Measurements from ENCODE around the gene RANBP9. TPM values are rescaled to one million over a fixed set of nuclear protein-coding genes. Genes with fewer than 3 reads are reported as not detected.

Gene RANBP9
- total and polyA plus RNA-seq, 2 of the 13 experiments (the other 11 are each of a cell fraction or from before 2014, with no cell fraction given), result 26.6 to 30.6 TPM

DNA sequence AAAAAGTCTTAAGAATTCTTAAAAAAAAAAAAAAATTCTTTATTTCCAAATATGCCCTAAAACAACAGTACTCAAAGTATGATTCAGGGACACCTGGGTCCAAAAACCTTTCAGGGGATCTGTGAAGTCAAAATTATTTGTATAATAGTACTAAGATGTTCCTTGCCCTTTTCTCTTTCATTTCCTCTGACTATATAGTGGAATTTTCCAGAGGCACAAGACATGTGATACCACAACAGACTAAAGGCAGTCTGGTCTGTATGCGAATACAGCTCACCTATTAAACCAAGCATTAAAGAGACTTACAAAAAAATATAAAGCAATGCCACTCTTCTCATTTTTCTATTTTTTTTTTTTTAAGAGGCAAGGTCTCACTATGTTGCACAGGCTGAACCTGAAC is 81.1 kb downstream of the RANBP9 start:
- ATAC-seq, result no peak
- TF ChIP-seq NR2F6 (IDR thresholded peaks at IDR 0.05) (no peak), NR2F6 (CRISPR knock-in tag; IDR thresholded peaks at IDR 0.05) (no peak), CC2D1A (CRISPR knock-in tag; IDR thresholded peaks at IDR 0.05) (no peak), AKAP8 (CRISPR knock-in tag; IDR thresholded peaks at IDR 0.05) (no peak), SOX6 (IDR thresholded peaks at IDR 0.05) (no peak), SOX6 (CRISPR knock-in tag; IDR thresholded peaks at IDR 0.05) (no peak), ZNF572 (CRISPR knock-in tag; IDR thresholded peaks at IDR 0.05) (no peak), MLXIP (CRISPR knock-in tag; IDR thresholded peaks at IDR 0.05; ENCODE audit: borderline replicate concordance) (no peak), BCL6 (CRISPR knock-in tag; IDR thresholded peaks at IDR 0.05) (no peak), U2AF1 (optimal IDR thresholded peaks at IDR 0.05; ENCODE audit: low read depth, low read length) (no peak), HOXA9 (CRISPR knock-in tag; IDR thresholded peaks at IDR 0.05; ENCODE audit: borderline replicate concordance) (no peak)
- TF ChIP-seq, protein P1, sequence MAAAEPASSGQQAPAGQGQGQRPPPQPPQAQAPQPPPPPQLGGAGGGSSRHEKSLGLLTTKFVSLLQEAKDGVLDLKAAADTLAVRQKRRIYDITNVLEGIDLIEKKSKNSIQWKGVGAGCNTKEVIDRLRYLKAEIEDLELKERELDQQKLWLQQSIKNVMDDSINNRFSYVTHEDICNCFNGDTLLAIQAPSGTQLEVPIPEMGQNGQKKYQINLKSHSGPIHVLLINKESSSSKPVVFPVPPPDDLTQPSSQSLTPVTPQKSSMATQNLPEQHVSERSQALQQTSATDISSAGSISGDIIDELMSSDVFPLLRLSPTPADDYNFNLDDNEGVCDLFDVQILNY (CRISPR knock-in tag; conservative IDR thresholded peaks at IDR 0.05), result no peak
- TF ChIP-seq, protein P2, sequence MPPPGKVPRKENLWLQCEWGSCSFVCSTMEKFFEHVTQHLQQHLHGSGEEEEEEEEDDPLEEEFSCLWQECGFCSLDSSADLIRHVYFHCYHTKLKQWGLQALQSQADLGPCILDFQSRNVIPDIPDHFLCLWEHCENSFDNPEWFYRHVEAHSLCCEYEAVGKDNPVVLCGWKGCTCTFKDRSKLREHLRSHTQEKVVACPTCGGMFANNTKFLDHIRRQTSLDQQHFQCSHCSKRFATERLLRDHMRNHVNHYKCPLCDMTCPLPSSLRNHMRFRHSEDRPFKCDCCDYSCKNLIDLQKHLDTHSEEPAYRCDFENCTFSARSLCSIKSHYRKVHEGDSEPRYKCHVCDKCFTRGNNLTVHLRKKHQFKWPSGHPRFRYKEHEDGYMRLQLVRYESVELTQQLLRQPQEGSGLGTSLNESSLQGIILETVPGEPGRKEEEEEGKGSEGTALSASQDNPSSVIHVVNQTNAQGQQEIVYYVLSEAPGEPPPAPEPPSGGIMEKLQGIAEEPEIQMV (CRISPR knock-in tag; IDR thresholded peaks at IDR 0.05; ENCODE audit: low read depth), result no peak
- TF ChIP-seq, protein P3, sequence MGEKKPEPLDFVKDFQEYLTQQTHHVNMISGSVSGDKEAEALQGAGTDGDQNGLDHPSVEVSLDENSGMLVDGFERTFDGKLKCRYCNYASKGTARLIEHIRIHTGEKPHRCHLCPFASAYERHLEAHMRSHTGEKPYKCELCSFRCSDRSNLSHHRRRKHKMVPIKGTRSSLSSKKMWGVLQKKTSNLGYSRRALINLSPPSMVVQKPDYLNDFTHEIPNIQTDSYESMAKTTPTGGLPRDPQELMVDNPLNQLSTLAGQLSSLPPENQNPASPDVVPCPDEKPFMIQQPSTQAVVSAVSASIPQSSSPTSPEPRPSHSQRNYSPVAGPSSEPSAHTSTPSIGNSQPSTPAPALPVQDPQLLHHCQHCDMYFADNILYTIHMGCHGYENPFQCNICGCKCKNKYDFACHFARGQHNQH (CRISPR knock-in tag; IDR thresholded peaks at IDR 0.05), result no peak
- TF ChIP-seq, protein P4, sequence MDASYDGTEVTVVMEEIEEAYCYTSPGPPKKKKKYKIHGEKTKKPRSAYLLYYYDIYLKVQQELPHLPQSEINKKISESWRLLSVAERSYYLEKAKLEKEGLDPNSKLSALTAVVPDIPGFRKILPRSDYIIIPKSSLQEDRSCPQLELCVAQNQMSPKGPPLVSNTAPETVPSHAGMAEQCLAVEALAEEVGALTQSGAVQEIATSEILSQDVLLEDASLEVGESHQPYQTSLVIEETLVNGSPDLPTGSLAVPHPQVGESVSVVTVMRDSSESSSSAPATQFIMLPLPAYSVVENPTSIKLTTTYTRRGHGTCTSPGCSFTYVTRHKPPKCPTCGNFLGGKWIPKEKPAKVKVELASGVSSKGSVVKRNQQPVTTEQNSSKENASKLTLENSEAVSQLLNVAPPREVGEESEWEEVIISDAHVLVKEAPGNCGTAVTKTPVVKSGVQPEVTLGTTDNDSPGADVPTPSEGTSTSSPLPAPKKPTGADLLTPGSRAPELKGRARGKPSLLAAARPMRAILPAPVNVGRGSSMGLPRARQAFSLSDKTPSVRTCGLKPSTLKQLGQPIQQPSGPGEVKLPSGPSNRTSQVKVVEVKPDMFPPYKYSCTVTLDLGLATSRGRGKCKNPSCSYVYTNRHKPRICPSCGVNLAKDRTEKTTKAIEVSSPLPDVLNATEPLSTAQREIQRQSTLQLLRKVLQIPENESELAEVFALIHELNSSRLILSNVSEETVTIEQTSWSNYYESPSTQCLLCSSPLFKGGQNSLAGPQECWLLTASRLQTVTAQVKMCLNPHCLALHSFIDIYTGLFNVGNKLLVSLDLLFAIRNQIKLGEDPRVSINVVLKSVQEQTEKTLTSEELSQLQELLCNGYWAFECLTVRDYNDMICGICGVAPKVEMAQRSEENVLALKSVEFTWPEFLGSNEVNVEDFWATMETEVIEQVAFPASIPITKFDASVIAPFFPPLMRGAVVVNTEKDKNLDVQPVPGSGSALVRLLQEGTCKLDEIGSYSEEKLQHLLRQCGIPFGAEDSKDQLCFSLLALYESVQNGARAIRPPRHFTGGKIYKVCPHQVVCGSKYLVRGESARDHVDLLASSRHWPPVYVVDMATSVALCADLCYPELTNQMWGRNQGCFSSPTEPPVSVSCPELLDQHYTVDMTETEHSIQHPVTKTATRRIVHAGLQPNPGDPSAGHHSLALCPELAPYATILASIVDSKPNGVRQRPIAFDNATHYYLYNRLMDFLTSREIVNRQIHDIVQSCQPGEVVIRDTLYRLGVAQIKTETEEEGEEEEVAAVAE (CRISPR knock-in tag; IDR thresholded peaks at IDR 0.05; ENCODE audit: borderline replicate concordance), result no peak

More for the DNA sequence above, 81.1 kb downstream of the RANBP9 start:
- CTCF ChIA-PET (ENCODE audit: low intra/inter-chr PET ratio, low total read pairs), result no interaction called here
- peaks cover 5 to 41% of the 10 kb centered on the region in 2 experiments for H3K36me3 ChIP-seq (replicated peaks in 1 of 2; ENCODE audit: control insufficient read depth in 1 of 2, insufficient read depth in 2 of 2, low read length in 2 of 2)
- intact Hi-C loops (cut with micrococcal nuclease; ENCODE audit: unreplicated experiment), result no loop called here
- H4K20me1 ChIP-seq (ENCODE audit: insufficient read depth, low read length), result no peaks in the 10 kb centered on the region
- in situ Hi-C loops (cut with HindIII; ENCODE audit: extremely low pct_ligation_motif_present, low pct_unique_long_range_greater_than_20kb), result no loop called here
- no peak overlapping the region for H3K27ac ChIP-seq (ENCODE audit: extremely low read length, insufficient read depth, low read length)
- H3K4me2 ChIP-seq (ENCODE audit: low read depth, low read length), result no peak overlapping the region
- no peak overlapping the region for H2AFZ ChIP-seq (ENCODE audit: low read length)
- no peak for DNase-seq (ENCODE audit: low spot score)
- no TSS peak for BruUV-seq (replicated peaks)
- no peaks in the 10 kb centered on the region for H3K79me2 ChIP-seq (ENCODE audit: insufficient read depth, low read length)
- H3K9me3 ChIP-seq (ENCODE audit: low read length), result no peaks in the 10 kb centered on the region
- no peak overlapping the region for H3K9ac ChIP-seq (ENCODE audit: insufficient read depth, low read depth, low read length)
- H3K4me1 ChIP-seq (ENCODE audit: insufficient read depth, low read length), result peaks cover 8% of the 10 kb centered on the region; the same call in 1 of the 2 replicates
- no peak overlapping the region for H3K4me3 ChIP-seq (replicated peaks in 1 of 3; ENCODE audit: insufficient read depth in 1 of 3, low read depth in 2 of 3, low read length in 3 of 3)
- FAIRE-seq, result no peak
- H3K27me3 ChIP-seq (ENCODE audit: control insufficient read depth in 1 of 2, insufficient read depth in 2 of 2, low read length in 2 of 2), result no peaks in the 10 kb centered on the region
- 96% methylated on average over 1 of the region's 1 CpG for WGBS (ENCODE audit: low lambda C conversion rate)
- POLR2A ChIA-PET, result no interaction called here
